ENCODE measurements around the gene CCPG1.

CCPG1 gene

GRCh38 chr15:55353025-55353424, 55.1 kb downstream of the CCPG1 start:
- no peak for TF ChIP-seq CTCF (IDR thresholded peaks at IDR 0.05; ENCODE audit: low read depth, low read length)
- DNase-seq (ENCODE audit: extremely low read depth, low read depth) = no peak

DNA sequence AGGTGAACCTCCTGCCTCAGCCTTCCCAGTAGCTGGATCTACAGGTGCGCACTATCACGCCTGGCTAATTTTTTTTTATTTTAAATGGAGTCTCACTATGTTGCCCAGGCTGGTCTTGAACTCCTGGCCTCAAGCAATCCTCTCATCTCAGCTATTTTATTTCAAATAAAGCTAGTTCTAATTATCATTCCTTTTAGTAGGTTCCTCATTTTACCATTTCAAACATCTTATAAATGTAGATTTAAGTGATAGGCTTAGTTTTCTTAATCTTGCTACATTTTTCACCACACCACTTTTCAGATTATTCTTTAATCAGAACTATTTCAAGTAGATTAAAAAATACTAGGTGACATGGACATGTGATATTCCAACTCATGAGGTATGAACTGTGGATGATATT, 58.9 kb downstream of the CCPG1 start:
- DNase-seq (ENCODE audit: extremely low read depth, low read depth) = no peak
- no peak for TF ChIP-seq CTCF (IDR thresholded peaks at IDR 0.05; ENCODE audit: low read depth, low read length)

DNA sequence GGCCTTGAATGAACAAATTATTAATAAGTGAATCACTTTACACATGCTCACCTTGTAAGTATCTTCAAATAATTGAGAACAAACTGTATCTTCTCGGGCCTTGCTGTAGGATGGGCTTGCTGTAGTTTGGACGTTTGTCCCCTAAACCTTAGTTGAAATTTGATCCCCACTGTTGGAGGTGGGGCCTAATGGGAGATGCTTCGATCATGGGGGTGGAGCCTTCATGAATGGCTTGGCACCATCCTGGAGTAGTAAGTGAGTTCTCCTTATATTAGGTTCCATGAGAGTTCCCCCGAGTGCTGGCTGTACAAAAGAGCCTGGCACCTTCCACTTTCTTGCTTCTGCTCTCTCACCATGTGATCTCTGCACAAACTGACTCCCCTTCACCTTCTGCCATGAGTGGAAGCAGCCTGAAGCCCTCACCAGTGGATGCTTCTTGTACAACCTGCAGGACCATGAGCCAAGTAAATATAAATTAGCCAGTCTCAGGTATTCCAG, 59.8 kb downstream of the CCPG1 start:
- no peak for TF ChIP-seq CTCF (IDR thresholded peaks at IDR 0.05; ENCODE audit: low read depth, low read length)
- no peak for DNase-seq (ENCODE audit: extremely low read depth, low read depth)

DNA sequence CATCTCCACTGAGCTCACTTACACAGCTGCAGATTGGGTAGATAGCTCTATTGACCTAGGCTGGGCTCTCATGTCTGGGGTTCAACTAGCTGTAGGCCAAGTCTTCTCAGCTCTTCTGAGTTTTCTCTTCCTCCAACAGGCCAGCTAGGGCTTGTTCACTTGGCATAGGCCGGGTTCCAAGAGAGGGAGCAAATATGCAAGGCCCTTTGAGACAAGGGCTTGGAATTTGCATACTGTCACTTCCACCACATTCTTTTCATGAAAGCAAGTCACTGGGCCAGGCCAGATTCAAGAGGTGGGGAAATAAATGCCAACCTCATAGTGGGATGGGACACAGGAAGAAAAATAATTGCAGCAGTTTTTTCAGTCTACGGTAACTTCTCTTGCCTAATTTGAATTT, 64.0 kb downstream of the CCPG1 start:
- no peak for DNase-seq (ENCODE audit: extremely low read depth, low read depth)
- TF ChIP-seq CTCF (IDR thresholded peaks at IDR 0.05; ENCODE audit: low read depth, low read length) = no peak

- no peak for DNase-seq (ENCODE audit: extremely low read depth, low read depth)
- no peak for TF ChIP-seq CTCF (IDR thresholded peaks at IDR 0.05; ENCODE audit: low read depth, low read length)
Observed at GRCh38 chr15:55343168-55343567, 65.0 kb downstream of the CCPG1 start.

DNA sequence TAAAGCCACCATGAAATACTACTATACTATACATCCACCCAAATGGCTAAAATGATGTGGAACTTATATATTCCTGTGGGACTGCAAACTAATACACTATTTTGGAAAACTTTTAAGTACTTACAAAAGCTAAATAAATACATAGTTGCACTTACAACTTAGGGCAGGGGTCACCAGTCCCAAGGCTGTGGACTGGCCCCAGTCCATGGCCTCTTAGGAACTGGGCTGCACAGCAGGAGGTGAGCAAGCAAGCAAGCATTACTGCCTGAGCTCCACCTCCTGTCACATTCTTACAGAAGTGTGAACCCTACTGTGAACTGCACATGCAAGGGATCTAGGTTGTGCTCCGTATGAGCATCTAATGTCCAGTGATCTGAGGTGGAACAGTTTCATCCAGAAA, 71.0 kb downstream of the CCPG1 start:
- TF ChIP-seq CTCF (IDR thresholded peaks at IDR 0.05; ENCODE audit: low read depth, low read length) = no peak
- no peak for DNase-seq (ENCODE audit: extremely low read depth, low read depth)

DNA sequence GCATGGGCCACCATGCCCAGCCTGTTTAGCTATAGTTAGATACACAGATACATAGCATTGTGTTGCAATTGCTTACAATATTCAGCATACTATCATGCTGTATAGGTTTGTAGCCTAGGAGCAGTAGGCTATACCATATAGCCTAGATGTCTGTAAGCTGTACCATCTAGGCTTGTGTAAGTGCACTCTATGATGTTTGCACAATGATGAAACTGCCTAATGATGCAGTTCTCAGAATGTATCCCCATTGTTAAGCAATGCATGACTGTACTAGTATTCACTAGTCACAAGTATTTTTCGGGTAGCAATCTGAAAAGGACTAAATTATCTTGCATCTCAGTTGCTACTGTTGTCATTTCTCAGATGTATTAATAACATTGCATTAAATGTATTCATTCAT, 73.2 kb downstream of the CCPG1 start:
- TF ChIP-seq CTCF (IDR thresholded peaks at IDR 0.05; ENCODE audit: low read depth, low read length) = no peak
- no peak for DNase-seq (ENCODE audit: extremely low read depth, low read depth)

All from AG09319 (cell line).